GM03348 (cell line): ENCODE measurements around the gene DES.
"Not testable (repeated sequence)": the region's sequence is repeated elsewhere in the genome, so short reads cannot be mapped to it uniquely, and the experiment has no call there.

ENCODE experiments used
- DNase-seq: peaks from one replicate; pipeline ENCODE4 v3.0.0; 2012; ENCODE audit warnings: low spot score

Gene DES

DNA sequence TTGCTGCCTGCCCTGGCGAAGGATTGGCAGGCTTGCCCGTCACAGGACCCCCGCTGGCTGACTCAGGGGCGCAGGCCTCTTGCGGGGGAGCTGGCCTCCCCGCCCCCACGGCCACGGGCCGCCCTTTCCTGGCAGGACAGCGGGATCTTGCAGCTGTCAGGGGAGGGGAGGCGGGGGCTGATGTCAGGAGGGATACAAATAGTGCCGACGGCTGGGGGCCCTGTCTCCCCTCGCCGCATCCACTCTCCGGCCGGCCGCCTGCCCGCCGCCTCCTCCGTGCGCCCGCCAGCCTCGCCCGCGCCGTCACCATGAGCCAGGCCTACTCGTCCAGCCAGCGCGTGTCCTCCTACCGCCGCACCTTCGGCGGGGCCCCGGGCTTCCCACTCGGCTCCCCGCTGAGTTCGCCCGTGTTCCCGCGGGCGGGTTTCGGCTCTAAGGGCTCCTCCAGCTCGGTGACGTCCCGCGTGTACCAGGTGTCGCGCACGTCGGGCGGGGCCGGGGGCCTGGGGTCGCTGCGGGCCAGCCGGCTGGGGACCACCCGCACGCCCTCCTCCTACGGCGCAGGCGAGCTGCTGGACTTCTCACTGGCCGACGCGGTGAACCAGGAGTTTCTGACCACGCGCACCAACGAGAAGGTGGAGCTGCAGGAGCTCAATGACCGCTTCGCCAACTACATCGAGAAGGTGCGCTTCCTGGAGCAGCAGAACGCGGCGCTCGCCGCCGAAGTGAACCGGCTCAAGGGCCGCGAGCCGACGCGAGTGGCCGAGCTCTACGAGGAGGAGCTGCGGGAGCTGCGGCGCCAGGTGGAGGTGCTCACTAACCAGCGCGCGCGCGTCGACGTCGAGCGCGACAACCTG lies at the start of gene DES:
Gene DES (plus strand): TSS at position 223 of the 857 bp plus-strand sequence. CDS start 86 bp downstream, at position 309.
- peak; percentile 33 for DNase-seq

DNA sequence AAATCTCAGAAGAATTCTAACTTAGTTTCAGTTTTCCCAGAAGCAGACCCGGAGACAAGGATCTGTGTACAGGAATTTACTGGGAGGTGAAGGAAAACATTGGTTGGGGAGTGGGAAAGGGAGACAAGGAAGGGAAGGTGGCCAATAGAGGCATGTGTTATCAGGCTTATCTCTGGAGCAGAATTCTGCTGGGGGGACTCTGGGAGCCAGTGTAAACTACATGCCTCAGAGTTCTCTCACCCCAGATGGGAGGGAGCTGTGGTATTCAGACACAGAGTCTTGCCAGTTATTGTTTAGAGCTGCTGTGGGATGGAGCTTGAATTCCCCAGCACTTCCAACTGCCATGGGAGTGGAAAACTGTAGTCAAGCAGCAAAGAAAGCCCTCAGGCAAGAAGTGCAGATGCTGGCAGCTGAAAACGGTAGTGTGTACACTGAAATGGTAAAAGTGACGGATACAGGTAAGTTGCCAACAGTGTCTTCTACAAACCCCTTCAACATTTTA lies 49.4 kb upstream of the DES start:
- DNase-seq: peak; percentile 81

DNA sequence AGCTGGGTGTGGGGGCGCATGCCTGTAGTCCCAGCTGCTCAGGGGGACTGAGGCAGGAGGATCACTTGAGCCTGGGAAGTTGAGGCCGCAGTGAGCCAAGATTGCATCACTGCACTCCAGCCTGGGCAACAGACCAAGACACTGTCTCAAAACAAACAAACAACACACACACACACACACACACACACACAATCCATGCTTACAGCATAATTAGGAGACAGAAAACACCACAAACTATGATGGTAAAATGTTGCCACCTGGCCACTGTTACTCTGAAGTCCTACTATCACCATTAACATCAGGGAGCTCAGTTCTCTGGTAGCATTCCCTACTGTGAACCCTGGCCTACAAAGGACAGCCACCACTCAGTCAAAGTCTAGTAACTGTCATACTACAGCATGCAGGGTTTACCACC lies 48.7 kb upstream of the DES start:
- no peak for DNase-seq

DNA sequence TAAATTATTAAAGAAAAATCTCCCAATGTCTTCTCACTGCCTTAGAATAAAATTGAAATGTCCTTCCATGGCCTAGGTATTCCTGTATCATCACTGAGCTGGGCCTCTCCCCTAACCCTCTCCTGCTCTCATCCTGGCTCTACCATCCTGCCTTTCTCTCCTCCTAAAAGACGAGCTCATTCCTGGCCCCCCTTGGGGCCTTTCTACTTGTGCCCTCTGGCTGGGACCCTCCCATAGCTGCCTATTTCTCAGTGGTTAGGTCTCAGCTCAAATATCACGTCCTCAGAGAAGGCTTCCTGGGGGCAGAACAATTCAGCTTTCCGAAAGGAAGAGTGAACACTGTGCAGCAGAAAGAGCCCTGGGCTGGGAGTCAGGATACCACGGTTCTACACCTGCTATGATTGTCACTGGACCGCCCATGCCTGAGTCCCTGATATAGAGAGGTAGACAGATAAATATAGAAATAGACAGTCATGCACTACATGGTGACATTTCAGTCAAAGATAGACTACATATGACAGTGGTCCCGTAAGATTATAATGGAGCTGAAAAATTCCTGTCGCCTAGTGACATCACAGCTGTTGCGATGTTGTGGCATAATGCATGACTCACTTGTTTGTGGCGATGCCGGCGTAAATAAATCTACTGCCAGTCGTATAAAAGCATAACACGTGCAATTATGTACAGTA lies 39.9 kb upstream of the DES start:
- no peak for DNase-seq

DNA sequence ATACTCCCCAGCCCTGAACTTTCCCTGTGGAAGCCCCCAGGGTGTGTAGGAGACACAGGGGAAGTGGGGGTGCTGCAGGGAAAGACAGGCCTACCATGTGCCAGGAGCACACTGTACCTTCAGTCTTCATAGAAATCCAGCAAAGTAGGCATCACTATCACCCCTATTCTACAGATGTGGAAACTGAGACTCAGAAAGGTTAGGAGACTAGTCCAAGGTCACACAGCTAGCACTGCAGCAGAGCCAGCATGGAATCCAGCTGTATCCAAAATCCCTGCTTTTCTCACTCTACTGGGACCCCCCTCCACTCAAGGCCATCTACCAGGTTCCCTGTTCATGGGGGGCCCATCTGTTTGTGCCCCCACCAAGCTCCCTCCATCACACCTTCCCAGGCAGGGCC lies 37.3 kb upstream of the DES start:
- DNase-seq: no peak

DNA sequence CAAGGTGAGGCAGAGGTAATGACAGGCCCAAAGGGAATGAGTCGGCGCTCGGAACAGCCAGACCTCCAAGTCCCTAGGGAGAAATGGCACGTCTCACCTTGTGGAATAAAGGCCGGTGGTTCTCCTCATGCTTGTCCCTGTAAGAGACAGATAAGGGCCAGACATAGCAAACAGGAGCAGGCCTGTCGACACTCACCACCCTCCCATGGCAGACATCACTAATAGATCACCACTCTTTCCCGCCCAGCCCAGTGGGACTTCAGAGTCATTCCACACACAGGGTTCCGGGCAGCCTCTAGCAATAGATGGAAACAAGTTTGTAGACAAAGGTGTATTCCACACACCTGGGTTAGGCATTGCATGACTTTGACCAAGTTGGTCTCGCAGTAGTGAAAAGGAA lies 36.7 kb upstream of the DES start:
- DNase-seq: no peak

DNA sequence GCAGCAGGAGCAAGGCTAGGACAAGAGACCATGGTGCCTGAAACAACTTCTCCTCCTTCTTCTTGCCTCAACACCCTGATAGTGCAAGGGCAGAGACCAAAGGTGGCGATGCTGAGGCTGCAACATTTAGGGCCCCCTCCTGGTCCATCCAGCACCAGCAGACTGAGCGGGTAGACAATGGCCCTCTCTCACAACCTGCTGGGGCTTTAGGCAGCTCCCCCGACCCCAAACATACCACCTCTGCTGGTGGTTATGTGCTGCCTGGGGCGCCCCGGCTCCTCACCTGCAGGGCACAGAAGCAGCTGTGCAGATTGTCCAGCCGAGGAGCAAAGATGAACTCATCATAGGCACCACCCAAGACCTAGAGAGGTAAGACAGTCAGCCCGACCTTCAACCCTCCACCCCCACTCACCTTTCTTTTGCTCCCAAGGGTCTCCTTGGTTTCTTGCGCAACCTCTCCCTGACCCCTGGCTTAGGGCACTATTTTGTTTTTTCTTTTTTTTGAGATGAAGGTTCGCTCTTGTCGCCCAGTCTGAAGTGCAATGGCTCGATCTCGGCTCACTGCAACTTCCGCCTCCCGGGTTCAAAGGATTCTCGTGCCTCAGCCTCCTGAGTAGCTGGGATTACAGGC lies 34.0 kb upstream of the DES start:
- no peak for DNase-seq

DNA sequence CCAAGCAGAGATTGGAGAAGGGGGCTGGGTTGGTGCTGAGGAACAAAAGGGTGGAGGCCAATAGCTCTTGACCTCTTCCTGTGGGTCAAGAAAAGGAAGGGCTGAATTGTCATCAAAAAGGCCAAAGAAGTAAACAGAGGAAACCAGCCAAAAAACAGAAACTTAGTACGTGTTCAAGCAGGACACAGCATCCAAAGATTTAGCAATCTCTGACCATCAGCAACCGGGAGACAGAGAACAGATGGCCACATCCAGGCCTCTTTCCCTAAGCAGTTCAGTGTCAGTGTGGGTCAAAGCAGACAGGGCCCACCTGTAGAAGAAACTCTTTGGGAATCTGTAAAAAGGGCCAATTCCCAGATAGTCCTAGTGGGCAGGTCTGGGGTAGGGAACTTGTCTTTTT lies 33.3 kb upstream of the DES start:
- no peak for DNase-seq

DNA sequence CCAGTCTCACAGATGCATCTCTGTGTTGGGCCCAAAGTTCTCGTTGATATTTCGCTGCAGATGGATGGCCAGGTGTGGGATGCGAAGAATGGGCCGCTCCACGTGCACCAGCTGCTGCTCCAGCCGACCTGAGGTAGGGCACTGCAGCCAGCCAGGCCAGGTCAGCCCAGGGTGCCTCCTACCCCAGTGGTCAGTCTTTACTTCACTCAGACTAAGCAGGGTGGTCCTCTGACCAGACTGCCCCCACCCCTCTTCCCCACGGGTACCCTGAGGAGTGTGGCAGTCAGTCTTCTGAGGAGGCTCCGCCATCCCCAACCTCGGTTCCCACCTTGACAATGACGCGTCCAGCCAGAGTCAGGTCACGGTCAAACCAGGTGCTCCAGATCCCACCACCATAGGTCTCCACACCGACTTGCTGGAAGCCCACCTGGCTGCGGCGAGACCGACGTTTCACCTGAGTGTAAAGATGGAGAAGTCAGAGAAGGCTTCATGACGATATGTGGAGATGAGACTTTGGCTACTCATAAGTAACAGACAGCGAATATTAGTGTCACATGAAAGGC lies 32.1 kb upstream of the DES start:
- no peak for DNase-seq

DNA sequence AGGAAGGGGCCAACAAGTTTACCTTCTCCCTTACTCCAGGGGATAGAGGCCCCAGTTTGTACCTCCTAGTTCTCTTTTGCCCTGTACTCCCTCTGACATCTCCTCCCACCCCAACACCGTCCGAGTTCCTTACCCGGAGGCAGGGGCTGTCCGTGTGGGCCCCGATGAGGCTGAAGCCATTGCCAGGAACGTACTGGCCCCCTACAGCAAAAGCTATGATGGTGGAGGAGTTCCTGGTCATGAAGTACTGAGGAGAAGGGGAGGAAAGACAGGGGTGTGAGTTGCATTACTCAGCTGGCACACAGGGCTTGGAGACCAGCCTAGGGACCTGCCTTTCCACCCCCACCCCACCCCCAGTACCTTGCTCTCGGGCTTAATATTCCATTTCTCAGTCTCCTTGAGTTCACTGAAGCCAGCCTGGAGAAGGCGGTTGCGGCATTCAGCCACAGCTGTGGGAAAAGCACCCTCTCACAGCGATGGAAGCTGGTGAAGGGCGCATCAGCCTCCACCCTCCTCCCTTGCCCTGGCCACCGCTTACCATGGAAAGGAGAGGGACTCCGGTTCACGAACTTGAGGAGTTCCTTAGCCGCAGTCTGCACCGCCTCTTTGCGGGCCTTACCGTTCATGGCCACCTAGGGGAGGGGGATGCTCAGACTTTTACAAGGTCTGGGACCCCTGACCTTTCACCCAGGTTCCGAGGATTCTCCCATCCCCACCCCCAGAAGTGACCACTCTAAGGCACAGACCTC lies 31.5 kb upstream of the DES start:
- DNase-seq: no peak

DNA sequence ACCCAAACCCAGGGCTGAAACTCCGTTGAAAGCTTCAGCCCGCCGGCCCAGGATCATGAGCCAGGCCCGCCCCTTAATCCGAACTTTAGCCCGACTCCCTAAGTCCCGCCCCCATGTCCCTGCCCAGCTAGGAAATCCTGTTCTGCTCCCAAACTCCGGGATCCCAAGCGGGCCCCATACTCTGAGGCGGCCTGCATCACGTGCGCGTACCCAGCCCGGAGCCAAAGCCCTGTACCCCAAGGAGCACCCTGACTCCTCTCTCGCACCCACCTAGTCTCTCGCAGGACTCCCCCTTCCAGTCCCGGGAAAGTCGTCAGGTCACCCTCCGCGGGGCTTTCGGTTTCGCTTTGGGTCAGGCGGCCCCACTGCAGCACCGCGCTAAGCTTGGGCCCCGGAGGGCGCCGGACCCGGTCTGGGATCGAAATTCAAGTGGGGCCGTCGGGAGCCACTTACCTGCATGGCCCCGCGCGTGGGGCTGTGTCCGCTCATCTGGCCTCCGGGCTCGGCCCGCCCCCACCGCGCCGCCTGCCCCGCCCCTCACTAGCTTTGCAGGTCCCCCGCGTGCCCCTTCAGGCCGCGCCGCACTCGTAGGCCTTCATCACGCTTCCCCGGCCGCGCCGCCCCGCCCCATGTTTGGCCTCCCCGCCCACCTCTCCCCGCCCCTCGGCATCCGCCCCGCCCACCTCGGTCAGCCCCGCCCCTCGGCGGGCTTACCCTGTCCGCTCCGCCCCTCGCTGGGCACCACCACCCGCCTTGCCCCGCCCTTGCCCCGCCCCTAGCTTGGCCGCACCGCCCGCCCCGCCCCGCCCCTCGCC lies 30.7 kb upstream of the DES start, which contains the start of gene DNPEP:
Gene DNPEP (minus strand): TSS at position 607 of the 815 bp plus-strand sequence. CDS start 118 bp downstream, at position 489.
- peak; percentile 99 for DNase-seq

DNA sequence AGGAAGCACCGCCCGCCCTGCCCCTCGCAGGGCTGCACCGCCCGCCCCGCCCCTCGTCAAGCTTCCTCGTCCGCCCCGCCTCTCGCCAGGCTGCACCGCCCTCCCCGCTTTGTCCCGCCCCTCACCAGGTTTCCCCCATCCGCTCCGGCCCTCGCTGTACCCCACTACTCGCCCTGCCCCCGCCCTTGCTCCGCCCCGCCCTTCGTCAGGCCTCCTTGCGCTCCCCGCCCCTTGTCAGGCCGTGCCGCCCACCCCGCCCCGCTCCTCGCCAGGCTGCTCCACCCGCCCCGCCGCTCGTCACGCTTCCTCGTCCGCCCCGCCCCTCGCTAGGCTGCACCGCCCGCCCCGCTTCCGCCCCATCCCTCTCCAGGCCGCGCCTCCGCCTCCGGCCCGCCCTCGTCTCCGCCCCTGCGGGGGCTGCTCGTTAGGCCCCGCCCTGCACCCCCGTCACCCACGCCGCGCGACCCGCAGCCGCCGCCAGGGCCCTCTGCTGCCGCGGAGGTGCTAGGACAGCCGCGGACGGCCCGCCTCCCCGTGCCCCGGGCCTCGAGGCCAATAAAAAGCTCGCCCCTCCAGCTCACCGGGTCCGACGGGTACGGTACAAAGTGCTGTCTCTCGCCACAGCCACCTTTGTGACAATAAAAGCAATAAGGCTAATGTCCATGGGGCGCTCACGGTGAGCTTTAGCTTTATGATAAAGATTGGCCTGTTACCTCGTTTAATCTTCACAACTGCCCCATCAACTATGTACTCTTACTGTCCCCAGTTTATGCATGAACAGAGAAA lies 29.9 kb upstream of the DES start:
- peak; percentile 99 for DNase-seq

DNA sequence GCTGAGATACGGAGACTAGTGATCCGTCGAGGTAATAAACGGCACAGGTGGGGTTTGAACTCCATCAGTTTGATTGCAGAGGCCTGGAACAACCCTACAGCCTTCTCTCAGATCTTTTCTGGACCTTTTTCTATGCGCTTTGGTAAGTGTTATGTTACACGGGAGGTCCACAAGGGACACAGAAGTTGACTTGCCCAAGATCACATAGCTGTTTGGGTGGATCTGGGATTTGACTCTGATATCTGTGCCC lies 29.3 kb upstream of the DES start:
- DNase-seq: no peak

DNA sequence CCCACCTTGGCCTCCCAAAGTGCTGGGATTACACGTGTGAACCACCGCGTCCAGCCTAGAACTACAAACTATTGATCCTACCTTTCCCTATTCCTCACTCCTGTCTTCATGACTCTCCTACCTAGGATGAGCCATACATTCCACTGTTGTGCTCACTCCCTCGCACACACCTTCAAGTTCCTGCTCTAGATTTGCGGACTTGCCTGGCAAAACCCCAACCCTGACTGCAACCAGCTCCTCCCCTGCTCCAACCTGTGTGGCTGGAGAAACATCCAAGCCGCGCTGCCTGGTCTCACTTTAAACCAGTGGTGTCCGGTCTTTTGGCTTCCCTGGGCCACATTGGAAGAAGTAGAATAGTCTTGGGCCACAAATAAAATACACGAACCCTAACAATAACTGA lies 25.4 kb upstream of the DES start:
- no peak for DNase-seq

DNA sequence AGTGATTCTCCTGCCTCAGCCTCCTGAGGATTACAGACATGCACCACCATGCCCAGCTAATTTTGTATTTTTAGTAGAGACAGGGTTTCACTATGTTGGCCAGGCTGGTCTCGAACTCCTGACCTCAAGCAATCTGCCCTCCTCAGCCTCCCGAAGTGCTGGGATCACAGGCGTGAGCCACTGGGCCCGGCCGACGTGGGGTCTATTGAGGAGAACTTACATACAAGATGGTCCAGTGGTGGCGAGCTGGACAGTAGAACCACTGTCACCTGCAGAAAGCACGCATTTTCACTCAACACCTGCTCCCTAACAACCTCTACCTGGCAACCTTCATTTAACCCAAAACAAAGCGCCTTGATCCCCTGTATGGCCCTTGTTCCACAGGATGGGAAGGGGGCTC lies 23.1 kb upstream of the DES start:
- DNase-seq: not testable (repeated sequence)

DNA sequence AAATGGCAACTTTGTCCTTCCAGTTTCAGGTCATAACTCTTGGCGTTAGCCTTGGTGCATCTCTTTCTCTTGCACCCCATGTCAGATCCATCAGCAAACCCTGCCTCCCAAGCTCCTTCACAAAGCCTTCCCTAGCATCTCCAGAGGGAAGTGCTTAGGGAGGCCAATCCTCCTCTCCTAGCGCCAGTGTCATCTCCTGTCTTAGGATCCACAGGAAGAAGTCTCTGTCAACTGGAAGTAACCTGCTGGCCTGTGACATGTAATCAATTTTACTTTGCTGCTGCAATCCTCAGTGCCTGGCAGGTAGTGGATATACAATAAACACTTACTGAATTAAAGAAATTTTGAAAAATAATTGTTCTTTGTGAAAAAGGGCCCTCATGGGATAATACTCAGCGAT lies 22.6 kb upstream of the DES start:
- no peak for DNase-seq

DNA sequence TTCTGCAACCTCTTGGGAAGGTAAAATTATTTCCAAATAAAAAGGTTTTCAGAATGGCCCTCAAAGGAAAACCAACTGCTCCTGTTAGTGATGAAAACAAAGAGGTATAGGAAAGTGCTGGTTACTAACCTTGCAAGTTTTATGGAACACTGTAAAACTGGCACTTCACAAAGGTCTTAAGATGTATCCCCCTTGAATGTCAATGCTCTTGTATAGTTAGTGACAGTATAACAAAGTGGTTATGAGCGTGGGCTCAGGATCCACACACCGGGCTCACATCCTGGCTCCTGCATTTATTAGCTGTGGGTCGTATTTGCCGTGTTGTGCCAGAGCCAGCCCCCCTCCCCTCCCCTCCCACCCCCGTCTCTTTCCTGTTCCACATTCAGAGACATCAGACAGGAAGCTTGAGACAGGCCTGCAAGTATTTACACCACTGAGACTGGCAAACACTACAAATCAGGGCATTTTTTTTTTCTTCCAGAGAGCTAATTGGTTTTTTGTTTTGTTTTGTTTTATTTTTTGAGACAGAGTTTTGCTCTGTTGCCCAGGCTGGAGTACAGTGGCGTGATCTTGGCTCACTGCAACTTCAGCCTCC lies 21.2 kb upstream of the DES start:
- DNase-seq: no peak

DNA sequence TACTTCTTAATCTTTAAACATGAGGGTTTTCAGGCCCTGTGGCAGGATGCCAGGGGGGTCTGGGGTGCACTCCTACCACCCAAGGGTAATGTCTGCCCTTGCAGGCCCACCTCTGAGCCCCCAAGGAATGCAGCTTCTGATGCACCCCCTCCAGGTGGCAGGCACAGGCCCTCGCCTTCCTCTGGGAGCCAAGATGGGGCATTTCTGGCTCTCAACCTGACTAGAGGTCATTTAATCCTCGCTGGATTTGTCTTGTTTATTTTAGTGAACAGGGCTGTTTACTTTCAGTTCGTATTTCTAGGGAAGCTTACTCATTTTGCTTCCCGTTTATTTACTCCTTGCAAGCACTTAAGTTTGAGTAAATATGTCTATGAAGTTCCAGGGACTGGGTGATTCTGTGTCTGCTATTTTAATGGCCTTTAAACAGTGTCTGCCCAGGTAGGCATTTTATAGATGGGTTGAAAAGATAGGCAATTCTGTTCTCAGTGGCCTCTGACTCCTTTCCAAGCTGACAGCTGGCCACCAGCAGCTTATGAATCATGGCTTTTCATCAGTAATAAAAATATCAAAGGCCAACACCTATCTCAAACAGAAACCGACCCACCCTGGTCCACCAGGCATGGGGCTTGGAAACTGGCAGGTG lies 19.3 kb upstream of the DES start:
- DNase-seq: no peak

DNA sequence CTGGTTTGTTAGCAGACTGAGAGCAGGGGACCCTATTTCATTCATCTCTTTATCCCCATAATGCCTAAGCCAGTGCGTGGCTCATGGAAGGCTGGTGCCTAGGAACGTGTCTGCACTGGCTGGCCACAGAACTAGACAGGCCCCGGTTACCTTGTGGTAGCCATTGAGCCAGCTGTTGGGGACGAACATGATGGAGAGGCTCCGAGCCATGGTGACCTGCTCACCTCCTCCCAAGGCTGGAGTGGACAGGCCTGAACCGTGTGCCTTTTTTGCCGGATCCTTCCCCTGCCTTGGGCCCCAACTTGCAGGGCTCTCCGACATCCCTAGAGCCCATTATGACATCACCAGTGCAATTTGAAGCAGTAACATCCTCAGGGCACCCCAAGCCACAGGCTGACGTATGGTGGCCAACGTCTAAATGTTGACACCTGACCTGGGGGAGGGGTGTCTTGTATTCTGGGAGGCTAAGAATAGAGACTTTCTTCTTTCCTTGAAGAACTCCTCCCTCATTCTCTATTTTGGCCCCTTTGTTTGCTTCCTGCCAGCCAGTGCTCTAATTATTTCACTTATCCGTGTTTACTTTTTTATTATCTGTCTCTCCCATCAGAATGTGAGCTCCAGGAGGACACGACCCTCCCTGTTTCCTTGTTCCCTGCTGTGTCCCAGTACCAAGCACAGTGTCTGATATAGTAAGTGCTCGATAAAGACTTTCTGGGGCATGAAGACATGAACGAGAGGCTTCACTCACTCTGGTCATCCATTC lies 18.3 kb upstream of the DES start:
- no peak for DNase-seq
